Activated CD8-positive, alpha-beta memory T cell treated with anti-CD3 and anti-CD28 coated beads for 48 hours (primary cell): ENCODE data around the gene SLC38A10.
"Not testable (repeated sequence)": the region's sequence is repeated elsewhere in the genome, so short reads cannot be mapped to it uniquely, and the experiment has no call there.

Source experiments
- DNase-seq, 3 experiments: peaks; one replicate each; pipeline ENCODE4 v3.0.0-alpha.2; 2020; ENCODE audit warnings: low read depth in 2 of 3, low spot score in 2 of 3

The SLC38A10 gene

DNA sequence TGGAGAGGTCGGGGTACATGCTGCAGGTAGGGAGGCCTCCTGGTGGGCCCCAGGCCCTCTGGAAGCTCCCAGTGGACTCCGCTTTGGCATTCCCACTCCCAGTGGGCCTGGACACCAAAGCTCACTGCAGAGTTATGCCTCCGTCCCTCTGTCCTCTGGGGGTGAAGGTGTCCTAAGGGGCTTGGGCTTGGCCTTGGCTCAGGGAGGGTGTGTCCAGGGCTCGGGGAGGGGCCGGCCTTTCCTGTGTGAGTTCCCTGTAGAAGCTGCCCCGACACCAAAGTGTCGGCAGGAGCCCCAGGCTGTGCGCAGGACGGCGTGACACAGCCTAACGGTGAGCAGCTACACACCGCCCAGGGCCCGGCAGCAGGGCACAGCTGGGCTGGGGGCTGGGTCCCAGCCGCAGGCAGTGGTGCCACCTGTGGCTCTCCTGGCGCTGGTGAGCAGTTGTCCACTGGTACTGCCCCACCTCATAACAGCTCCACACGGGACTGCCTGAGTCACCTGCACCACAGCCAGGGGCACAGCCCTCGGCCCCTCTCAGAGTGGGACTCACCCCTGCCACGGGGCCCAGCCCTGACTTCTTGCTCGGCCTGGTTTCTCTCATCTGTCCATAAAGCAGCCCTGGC, 62.4 kb downstream of the SLC38A10 start:
- DNase-seq = no peak

DNA sequence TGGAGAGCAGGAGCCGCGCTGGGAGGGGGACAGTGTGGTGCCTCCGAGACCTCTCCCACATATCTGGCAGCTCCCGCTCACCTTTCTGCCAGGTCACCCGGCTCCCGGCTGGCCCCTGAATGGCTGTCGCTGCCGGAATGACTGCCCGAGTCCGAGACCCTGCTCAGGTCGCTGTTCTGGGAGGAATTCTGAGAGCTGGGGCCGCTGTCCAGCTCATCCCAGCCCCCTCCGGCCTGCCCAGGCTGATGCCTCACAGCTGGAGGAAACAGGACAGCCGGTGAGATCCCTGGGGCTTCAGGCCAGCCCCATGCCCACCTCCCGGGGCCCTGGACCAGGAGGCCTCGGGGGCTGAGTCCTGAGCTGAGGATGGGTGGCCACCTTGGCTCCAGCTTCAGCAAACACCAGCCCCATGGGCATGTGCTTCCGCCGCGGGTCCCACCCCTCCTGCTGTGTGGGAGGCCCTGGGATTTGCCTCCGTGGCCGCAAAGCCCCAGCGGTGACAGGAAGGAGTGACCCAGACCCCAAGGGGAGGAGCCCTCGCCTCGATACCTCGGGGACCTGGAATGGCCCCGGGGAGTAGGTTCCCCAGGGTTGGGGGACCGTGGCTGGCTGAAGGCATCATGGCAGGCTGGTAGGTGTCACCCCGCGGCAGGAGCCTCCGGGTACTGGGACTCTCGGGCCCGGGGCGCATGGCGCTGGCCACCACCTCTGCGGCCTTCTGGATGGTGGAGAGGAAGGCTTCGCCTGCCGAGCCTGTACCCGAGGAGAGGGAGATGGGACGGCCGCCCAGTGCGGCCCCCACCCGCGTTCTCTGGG, 63.1 kb downstream of the SLC38A10 start:
- DNase-seq = no peak

DNA sequence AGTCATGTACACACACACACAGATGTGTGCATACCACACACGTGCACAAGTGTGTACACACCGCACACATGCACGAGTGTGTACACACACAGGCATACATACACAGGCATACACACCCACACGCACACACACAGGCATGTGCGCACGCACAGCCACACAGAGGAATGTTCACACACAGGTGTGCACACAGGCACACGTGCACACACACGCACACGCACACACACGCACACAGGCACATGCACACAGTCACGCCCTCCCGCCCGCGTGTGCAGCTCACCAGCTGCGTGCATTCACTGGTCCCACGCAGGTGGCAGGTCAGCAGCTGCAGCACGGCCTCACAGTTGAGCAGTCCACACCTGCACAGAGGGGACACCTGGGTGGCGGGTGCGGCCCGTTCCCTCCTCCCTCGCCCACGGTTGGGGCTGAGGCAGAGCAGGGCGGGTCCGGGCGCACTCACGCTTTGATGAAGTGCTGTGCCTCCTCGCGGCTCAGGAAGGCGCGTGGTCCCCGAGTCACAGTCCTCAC, 63.9 kb downstream of the SLC38A10 start:
- DNase-seq = no peak

DNA sequence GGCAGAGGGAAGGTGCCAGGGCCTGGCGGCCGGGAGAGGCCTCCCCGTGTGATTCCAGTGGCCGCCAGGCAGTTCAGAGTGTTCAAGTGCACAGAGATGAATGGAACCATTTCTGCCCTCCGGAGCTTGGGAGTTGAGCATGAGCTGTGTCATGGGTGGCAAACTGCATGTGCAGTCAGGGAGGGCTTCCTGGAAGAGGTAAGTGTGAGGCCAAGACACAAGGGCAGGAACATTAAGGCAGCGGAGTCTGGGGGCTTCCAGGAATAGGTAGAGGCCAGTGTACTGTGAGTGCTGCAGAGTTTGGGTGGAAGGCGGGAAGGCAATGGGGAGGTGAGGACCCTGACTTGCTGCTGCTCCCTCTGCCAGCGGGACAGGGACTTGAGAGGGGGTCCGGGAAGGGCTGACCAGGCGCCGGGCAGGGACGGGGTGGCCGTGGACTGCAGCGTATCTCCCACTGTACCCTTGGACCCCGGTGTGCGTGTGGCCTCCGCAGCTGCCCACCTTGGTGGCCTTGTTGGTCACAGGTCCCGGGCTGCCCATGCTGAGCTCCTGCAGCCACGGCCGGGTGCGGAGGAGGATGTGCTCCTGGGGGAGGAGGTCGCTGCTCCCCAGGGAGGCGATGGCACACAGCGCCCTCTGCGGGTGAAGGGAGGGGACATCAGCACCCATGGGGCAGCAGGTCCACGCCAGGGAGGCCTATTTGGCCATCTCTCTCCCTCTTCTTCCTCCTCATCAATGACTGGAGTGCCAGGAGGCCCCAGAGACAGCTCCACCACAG, 64.9 kb downstream of the SLC38A10 start:
- DNase-seq = no peak

DNA sequence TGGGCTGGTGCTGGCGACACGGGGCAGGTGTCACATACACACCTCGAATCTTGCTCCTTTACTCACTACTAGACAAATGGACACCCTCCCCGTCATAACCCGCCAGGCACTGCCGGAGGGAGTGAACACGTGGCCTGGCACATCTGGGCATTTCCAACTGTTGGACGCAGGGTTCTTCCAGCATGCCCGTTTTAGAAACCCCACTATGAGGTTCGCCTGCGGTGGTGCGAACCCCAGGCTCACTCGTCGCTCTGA, 65.5 kb downstream of the SLC38A10 start:
- DNase-seq = no peak

DNA sequence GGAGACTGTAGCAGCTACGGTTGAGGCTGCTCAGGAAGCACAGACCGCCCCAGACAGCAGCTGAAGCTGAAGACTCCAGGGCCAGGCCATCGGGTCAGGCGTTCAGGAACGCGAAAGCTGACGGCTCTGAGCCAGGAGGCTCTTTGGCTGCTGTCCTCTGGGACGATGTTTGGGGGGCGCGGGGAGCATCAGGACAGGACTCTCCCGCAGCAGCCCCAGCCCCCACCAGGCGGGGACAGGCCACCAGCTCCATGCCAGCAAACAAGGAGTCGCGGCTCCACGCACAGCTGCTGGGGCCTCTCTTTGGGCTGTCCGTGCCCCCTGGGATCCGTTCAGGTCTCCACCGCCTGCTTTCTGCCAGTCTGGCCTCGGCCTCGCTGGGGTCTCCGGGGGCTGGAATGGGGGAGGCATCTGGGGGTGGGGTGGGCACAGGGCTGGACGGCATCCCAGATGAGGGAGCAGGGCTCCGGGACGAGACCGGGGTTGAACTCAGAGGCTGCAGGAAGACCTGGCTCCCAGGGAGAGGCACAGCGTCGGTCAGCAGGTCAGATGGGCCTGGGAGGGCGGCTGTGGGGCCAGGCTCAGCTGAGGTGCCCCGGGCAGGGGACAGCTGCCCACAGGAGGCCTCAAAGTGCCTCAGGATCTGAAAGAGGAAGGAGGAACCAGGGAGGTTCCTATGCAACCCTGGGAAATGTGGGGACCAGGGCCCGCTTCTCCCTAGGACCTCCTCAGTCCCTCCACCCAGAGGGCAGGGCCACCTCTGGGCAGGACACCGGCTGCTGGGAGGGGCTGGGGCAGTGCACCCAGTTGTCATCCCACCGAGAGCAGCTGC, 66.1 kb downstream of the SLC38A10 start:
- DNase-seq = no peak

DNA sequence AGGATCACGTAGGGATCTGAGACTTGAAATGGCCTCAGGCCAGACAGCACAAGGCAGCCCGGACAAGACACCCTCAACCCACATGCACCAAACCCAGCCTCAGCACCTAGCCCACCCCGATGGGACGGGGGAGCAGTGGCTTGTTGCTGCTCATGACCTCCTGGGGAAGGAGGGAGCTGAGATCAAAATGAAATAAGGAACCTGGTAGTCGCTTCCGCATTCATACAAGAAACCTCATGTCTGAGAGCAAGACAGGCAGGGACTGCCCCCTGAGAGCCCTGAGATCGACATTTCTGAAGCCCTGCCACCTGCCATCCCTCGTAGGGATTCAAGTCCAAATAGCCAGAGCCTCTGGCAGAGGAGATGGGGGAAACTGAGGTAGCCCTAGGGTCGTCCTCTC, 66.7 kb downstream of the SLC38A10 start:
- no peak for DNase-seq

DNA sequence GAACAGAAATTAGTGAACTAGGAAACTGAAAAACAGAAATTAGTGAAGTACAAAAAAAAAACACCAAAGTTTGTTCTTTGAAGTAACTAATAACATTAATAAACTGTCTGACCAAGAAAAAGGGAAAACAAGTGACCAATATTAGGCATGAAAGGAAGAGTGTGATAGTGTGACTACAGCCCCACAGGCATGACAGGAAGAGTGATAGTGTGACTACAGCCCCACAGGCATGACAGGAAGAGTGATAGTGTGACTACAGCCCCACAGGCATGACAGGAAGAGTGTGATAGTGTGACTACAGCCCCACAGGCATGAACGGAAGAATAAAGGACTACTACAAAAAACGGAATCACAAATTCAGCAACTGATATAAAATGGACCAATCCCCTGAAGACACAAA, 67.5 kb downstream of the SLC38A10 start:
- not testable (repeated sequence) for DNase-seq

DNA sequence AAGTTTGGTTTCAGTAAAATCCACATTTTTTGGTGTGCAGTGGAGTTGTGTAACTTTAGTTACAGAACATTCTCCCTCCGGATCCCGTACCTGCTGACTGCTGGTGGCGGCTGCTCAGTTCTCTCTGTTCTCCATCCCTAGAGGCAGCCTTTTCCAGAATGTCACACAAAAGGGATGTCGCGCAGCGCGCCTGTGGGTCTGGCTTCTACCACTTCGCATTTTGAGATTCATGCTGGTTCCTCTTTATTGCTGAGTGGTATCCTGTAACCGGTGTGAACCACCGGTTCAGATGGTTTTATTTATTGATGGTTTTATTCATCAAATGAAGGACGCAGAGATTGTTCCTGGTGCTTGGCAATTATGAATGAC, 71.4 kb downstream of the SLC38A10 start:
- DNase-seq = no peak

DNA sequence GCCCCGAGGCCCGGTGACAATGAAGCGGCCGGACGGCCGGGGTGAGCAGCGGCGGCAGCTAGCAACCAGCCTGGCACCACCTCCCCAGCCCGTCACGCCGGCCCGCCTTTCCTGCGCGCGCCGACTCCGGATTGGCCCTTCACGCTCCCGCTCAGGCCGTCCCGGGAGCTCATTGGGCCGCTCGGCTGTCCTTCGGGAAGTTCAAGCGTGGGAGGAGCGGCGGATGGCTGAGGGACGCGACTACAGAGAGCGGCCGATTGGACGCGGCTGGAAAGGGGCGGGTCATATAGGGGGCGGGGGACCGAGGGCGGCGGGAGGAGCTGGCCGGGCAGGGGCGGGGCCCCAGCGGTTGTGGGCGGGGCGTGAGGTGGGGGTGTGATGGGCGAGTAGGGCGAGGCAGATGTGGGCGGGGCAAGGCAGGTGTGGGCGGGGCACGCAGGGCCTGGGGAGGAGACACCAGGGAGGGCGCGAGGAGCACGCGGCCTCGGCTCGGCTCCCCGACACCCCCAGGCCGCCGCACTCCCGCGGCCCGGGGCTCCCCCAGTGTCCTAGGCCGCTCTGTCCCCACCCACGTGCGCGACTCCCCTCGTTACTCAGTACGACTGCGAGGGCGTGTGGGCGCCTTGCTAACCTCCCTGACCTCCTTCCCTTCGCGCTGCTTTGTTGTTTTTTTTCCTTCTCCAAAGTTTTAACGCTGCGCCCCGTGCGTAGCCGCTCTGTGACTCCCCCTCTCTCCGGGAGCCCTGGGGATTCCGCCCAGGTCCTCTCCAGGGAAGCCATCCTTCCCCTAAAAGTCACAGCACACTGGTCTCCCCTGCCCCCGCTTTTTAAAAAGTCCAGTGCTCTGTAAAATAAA, 72.0 kb downstream of the SLC38A10 start, which contains the start of gene CEP131:
CEP131 (minus strand) TSS at position 60 of the 856 bp plus-strand sequence. CDS start 2,909 bp downstream, outside the sequence.
- DNase-seq = peak; percentile 98 to 100 (median 100)

DNA sequence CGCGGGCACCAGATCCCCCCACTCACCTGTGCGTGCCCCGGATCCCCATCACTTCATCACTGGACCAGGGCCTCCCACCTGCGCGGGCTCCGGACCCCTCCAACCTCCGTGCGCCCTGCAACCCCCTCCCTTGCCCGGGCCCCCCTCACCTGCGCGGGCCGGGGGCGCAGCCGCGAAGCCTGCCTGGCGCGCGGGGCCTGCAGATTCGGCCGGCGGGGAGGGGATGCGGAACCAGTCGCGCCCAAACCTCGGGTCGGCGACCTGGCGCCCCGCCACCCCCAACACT, 72.5 kb downstream of the SLC38A10 start:
- DNase-seq = no peak

DNA sequence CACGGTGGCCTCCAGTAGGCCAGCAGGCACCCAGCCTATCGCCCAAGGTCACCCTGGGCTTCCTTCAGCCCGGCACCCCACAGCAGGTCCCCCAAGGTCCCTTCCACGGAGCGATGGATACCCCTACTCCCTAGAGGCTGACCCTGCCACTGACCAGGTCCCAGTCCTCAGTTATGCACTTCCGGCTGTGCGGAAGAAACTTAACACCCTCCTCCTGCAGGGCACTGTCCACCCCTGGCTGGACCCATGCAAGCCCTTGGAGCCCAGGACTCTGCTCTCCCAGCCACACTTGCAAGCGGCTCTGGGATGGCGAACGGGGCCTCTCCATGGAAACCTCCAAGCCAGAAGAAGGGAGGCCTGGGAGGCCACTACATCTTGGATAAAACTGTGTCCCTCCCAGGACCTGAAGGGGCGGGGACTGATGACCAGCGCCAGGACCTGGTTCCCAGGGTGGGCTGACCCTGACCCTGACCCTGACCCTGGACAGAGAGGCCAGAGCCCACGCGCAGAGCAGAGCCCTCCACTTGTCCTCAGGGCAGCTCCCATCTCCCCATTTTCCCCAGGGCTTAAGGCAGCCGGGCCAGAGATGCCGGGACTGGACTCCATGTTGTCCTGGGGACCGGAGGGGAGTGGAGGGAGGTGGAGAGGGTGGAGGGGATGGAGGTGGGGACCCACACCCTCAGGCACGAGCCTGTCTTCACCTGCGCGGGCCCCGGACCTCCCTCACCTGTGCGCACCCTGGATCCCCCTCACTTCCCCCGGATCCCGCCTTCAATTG, 73.1 kb downstream of the SLC38A10 start:
- no peak for DNase-seq

DNA sequence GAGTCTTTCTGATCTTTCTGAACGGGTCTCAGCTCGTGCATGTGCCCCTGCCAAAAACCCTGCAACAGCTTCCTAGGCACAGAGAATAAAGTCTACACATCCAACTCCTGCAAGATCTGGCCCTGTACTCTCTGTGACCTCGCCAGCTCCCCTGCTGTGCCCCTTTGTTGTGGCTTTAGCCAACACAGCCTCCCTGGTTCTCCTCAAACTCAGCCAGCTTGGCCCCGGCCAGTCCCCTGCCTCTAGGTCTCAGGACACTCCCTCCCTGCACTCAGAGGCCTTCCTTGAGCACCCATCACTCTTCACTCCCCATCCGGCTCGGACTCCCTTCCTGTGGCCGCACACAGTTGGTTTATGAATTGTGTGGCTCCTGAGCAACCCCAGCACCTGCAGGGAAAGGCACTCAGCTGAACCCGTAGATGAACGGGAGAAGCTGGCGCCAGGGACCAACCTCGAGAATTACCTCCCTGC, 73.7 kb downstream of the SLC38A10 start:
- no peak for DNase-seq

DNA sequence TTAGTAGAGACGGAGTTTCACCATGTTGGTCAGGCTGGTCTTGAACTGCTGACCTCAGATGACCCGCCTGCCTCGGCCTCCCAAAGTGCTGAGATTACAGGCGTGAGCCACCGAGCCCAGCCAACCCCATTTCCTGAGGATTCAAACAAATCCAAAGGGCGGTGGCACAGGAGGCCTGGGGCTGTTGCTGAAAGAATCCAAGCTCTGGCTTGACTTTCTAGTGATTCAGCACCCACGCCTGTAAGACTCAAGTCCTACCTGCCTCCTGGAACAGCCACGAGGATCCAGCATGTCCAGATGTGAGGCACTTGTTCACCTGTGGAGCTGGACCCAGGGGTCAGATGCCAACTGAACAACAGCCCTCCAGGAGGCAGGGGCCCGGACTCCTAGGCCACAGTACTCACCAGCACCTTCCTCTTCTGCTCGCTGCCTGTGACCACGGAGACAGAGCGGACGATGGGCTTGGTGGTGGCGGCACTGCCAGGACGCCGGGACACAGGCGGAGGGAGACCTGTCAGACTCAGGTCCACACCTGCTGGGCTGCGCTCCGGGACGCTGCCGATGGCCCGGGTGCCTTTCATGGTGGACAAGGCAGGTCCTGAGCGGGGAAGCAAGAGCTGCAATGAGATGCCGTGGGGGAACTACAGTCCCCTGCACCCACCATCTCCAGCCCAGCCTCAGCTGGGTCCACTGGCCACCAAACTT, 75.5 kb downstream of the SLC38A10 start:
- no peak for DNase-seq

DNA sequence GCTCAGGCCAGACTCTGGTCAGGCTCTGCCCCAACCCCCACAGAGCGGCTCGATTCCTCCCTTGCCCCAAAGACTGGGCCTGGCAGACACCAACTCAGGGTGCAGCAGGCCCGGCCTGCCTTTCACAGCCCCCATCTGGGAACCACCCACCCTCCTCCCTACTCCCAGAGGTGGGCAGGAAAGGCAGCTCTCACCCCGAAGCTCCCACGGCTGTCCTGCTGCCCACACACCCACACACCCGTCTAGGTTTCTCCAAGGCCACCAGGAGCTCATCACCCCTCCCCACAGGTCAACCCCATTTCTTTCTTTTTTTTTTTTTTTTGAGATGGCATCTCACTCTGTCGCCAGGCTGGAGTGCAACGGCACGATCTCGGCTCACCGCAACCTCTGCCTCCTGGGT, 76.1 kb downstream of the SLC38A10 start:
- no peak for DNase-seq

DNA sequence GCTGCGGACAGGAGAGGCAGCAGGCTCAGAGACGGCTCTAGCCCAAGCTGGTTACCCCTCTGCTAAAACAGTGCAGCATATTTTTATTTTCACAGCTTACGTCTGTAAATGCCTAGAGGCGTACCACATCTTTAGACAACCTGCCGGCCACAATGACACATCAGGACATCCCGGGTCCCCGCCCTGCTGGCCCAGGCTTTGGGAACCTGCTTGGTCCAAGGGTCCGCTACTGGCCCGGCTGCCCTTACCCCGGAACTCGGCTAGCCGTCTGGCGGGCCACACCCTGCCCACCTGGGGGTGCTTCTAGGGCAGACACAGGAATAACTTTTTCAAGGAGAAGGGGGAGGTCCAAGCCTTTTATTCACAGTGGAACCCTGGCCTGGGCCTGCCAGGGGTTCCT, 76.6 kb downstream of the SLC38A10 start:
- no peak for DNase-seq

DNA sequence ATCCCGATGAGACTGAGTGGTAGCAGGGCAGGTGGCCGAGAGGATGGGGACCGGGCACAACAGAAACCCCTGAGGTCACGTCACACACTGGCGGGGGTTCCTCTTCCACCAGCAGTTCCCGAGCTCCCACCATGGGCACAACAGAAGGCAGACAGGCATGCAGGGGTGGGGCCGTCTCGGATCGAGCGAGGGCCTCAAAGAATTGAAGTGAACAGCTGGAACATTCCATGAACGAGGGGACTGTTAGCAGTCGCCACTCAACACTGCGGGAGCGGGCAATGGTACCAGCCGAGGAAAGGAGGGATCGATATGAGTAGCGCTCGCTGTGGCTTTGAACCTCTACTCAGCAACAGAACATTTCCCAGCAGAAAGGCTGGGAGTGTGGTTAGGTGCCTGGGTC, 77.6 kb downstream of the SLC38A10 start:
- no peak for DNase-seq

DNA sequence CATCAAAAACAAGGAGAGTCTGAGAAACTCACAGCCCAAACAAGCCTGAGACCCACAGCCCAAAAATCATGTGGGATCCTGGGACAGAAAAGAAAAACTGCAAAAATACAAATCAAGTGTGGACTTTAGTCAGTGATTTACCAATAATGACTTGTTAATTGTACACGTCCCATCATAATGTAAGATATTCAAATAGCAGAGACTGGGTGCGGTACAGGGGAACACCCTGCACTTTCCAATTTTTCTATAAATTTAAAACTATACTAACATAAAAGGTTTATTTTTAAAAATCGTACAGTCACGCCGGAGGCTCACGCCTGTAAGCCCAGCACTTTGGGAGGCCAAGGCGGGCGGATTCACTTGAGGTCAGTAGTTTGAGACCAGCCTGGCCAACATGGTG, 81.1 kb downstream of the SLC38A10 start:
- DNase-seq = no peak

DNA sequence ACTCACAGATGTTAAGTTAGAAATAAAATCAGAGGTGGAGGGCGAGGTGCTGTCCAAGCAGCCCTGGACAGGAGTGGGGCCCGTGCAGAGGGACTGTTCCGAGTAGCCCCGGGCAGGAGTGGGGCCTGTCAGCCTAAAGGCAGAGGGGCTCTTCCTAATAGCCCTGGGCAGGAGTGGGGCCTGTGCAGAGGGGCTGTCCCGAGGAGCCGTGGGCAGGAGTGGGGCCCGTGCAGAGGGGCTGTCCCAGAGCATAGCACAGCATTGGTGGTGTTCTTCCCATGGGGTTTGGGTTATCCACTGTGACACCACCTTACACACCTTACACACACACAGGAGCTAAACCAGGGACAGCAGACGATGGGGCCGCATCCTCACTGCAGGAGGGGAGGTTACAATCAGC, 82.7 kb downstream of the SLC38A10 start:
- DNase-seq = no peak
